ENCODE data around the gene KLHL3. TPM values are rescaled to one million over a fixed set of nuclear protein-coding genes. Genes with fewer than 3 reads are reported as not detected.

Gene KLHL3
- total RNA-seq, 1 experiment from 2014 or later = 16.9 TPM

- no peak for DNase-seq
- CTCF ChIA-PET = interaction anchor here (1.1 to 1.9 kb wide), 5 partner anchors 8 to 58 kb away, joined by 3 to 14 read pairs (median 4); no protein-coding TSS in a partner anchor
- H3K4me3 Mint-ChIP-seq (ENCODE audit: low read depth, unreplicated experiment) = no peak overlapping the region
- peaks cover 33% of the 10 kb centered on the region for H3K4me1 Mint-ChIP-seq (ENCODE audit: low read depth, unreplicated experiment)
- H3K9me3 Mint-ChIP-seq (ENCODE audit: low read depth, unreplicated experiment) = peaks cover 3% of the 10 kb centered on the region
- no peak for TF ChIP-seq CTCF (IDR thresholded peaks at IDR 0.05; ENCODE audit: unreplicated experiment)
- intact Hi-C loops (cut with micrococcal nuclease; ENCODE audit: unreplicated experiment) = loop anchor here (1.0 to 2.0 kb wide), 2 partner anchors 19 to 52 kb away; no protein-coding TSS in a partner anchor
- BruUV-seq (replicated peaks) = no TSS peak
- H3K27ac Mint-ChIP-seq (ENCODE audit: unreplicated experiment) = peak overlapping the region; percentile 9
- peaks cover 6% of the 10 kb centered on the region for H3K36me3 Mint-ChIP-seq (ENCODE audit: insufficient read depth, unreplicated experiment)
- H3K27me3 Mint-ChIP-seq (ENCODE audit: unreplicated experiment) = no peaks in the 10 kb centered on the region
These were observed 17.3 kb downstream of the KLHL3 start for GRCh38 chr5:137718611-137719010.

GRCh38 chr5:137716337-137716736 is 19.6 kb downstream of the KLHL3 start:
- no peak for TF ChIP-seq CTCF (IDR thresholded peaks at IDR 0.05; ENCODE audit: unreplicated experiment)
- peaks cover 6% of the 10 kb centered on the region for H3K36me3 Mint-ChIP-seq (ENCODE audit: insufficient read depth, unreplicated experiment)
- no peak overlapping the region for H3K27ac Mint-ChIP-seq (ENCODE audit: unreplicated experiment)
- no peaks in the 10 kb centered on the region for H3K27me3 Mint-ChIP-seq (ENCODE audit: unreplicated experiment)
- BruUV-seq (replicated peaks) = no TSS peak
- intact Hi-C loops (cut with micrococcal nuclease; ENCODE audit: unreplicated experiment) = no loop called here
- H3K4me1 Mint-ChIP-seq (ENCODE audit: low read depth, unreplicated experiment) = peaks cover 33% of the 10 kb centered on the region
- H3K4me3 Mint-ChIP-seq (ENCODE audit: low read depth, unreplicated experiment) = no peak overlapping the region
- CTCF ChIA-PET = interaction anchor here (0.6 kb wide), 1 partner anchor 87 kb away, joined by 3 read pairs; no protein-coding TSS in a partner anchor
- DNase-seq = no peak
- H3K9me3 Mint-ChIP-seq (ENCODE audit: low read depth, unreplicated experiment) = peaks cover 6% of the 10 kb centered on the region

- CTCF ChIA-PET = no interaction called here
- Mint-ChIP-seq H3K9me3 (ENCODE audit: low read depth, unreplicated experiment) (peaks cover 3% of the 10 kb centered on the region), H3K27ac (ENCODE audit: unreplicated experiment) (no peak overlapping the region), H3K36me3 (ENCODE audit: insufficient read depth, unreplicated experiment) (peaks cover 6% of the 10 kb centered on the region), H3K4me1 (ENCODE audit: low read depth, unreplicated experiment) (peaks cover 33% of the 10 kb centered on the region), H3K27me3 (ENCODE audit: unreplicated experiment) (no peaks in the 10 kb centered on the region), H3K4me3 (ENCODE audit: low read depth, unreplicated experiment) (no peak overlapping the region)
- intact Hi-C loops (cut with micrococcal nuclease; ENCODE audit: unreplicated experiment) = no loop called here
- no peak for DNase-seq
- BruUV-seq (replicated peaks) = no TSS peak
- TF ChIP-seq CTCF (IDR thresholded peaks at IDR 0.05; ENCODE audit: unreplicated experiment) = no peak
These were observed 20.4 kb downstream of the KLHL3 start for GRCh38 chr5:137715456-137715855.

GRCh38 chr5:137714946-137715345 is 20.9 kb downstream of the KLHL3 start:
- Mint-ChIP-seq H3K4me3 (ENCODE audit: low read depth, unreplicated experiment) (no peak overlapping the region), H3K9me3 (ENCODE audit: low read depth, unreplicated experiment) (peaks cover 3% of the 10 kb centered on the region), H3K4me1 (ENCODE audit: low read depth, unreplicated experiment) (peaks cover 30% of the 10 kb centered on the region), H3K27me3 (ENCODE audit: unreplicated experiment) (no peaks in the 10 kb centered on the region), H3K36me3 (ENCODE audit: insufficient read depth, unreplicated experiment) (peaks cover 4% of the 10 kb centered on the region), H3K27ac (ENCODE audit: unreplicated experiment) (no peak overlapping the region)
- no peak for DNase-seq
- no peak for TF ChIP-seq CTCF (IDR thresholded peaks at IDR 0.05; ENCODE audit: unreplicated experiment)
- BruUV-seq (replicated peaks) = no TSS peak
- intact Hi-C loops (cut with micrococcal nuclease; ENCODE audit: unreplicated experiment) = no loop called here
- CTCF ChIA-PET = no interaction called here
